Measurements from ENCODE around the gene NSL1. TPM values are rescaled to one million over a fixed set of nuclear protein-coding genes. Genes with fewer than 3 reads are reported as not detected.

The NSL1 gene
- total and polyA plus RNA-seq, 9 of the 15 experiments (the other 6 are each of a cell fraction or from before 2014, with no cell fraction given) = 53.5 to 108 (median 59.1) TPM

DNA sequence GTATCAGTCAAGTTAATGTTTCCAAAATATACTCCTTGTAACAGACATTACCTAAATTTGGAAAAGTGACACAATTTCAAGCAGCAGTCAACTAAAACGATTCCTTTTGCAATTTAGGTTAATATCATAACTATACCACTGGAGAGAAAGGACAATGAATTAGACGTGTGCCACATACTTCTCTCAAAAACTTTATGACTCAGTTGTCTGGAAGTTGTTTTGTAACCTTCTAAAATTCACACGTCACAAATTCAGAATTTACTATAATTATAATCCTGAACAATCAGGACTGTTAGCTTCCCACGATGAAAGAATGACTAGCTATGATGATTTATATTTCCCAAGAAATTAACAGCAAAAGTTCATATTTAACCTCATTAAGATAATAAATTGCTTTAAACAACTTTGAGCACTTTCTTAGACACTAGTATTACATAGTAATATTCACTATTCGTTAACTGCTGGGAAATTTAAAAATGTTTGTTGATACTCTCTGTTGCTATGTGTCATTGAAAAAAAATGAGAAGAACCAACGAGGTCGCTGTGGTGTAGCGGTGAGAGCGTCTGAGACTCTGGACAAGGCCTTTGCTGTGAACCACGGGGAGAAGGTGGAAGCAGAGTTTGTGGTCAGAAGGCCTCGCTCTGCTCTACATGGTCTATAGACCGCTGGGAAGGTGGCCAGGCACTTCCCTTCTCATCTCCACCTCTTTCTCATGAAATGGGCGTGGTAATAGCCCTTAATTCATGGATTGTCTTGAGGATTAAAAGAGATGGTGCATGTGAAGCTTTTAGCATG, 64.0 kb downstream of the NSL1 start:
- Histone ChIP-seq H3K27me3 (ENCODE audit: control insufficient read depth in 2 of 2, insufficient read depth in 2 of 2, low read length in 2 of 2) (no peaks in the 10 kb centered on the region), H3K79me2 (ENCODE audit: control insufficient read depth, insufficient read depth, low read length) (no peaks in the 10 kb centered on the region), H3K27ac (ENCODE audit: extremely low read depth, low read depth, low read length) (no peak overlapping the region), H3K4me1 (replicated peaks in 1 of 2; ENCODE audit: control insufficient read depth in 2 of 2, insufficient read depth in 2 of 2, low read length in 2 of 2) (no peaks in the 10 kb centered on the region; a peak in 1 of 5 replicates), H3K4me3 (no peak overlapping the region), H4K20me1 (replicated peaks; ENCODE audit: control insufficient read depth, insufficient read depth, low read length) (no peaks in the 10 kb centered on the region; the same call in 1 of the 2 replicates), H3K9me1 (ENCODE audit: control insufficient read depth, insufficient read depth, low read length) (no peaks in the 10 kb centered on the region), H3K4me2 (ENCODE audit: insufficient read depth, low read length) (no peak overlapping the region), H3K9me3 (replicated peaks; ENCODE audit: control insufficient read depth, insufficient read depth, low read depth, low read length) (no peaks in the 10 kb centered on the region), H3K9ac (ENCODE audit: insufficient read depth in 1 of 2, low read depth in 2 of 2, low read length in 2 of 2) (no peak overlapping the region), H3K36me3 (ENCODE audit: control insufficient read depth, insufficient read depth, low read length) (peaks cover 4% of the 10 kb centered on the region; the same call in 1 of the 3 replicates), H2AFZ (ENCODE audit: low read depth, low read length) (no peak overlapping the region)
- ChIA-PET CTCF (ENCODE audit: low intra/inter-chr PET ratio) (no interaction called here), POLR2A (interaction anchor here (1.4 kb wide), 1 partner anchor 12 kb away, joined by 3 read pairs; no protein-coding TSS in a partner anchor)
- FAIRE-seq (no peak), ATAC-seq (peak; percentile 33; the same call in 2 of the 3 replicates), DNase-seq (ENCODE audit: extremely low read depth in 1 of 4, low spot score in 3 of 4) (no peak)
- WGBS (ENCODE audit: insufficient coverage, low coverage, missing lambda C conversion rate) = 67% methylated on average over 13 of the region's 13 CpGs
- intact Hi-C loops (cut with micrococcal nuclease) (no loop called here), in situ Hi-C loops (cut with MboI) (no loop called here)
- TF ChIP-seq ZC3H4 (CRISPR knock-in tag; IDR thresholded peaks at IDR 0.05; ENCODE audit: borderline replicate concordance) (no peak), ZC3H11A (IDR thresholded peaks at IDR 0.05; ENCODE audit: low read depth, low read length) (no peak), CEBPB (tag; IDR thresholded peaks at IDR 0.05) (no peak), MAZ (CRISPR knock-in tag; conservative IDR thresholded peaks at IDR 0.05 in 1 of 2, IDR thresholded peaks at IDR 0.05 in 1 of 2) (no peak), PRMT5 (CRISPR knock-in tag; IDR thresholded peaks at IDR 0.05) (no peak), SIN3A (IDR thresholded peaks at IDR 0.05; ENCODE audit: borderline replicate concordance in 2 of 2, control insufficient read depth in 1 of 2, low read depth in 2 of 2, low read length in 2 of 2) (no peak)
- TF ChIP-seq, protein P1, sequence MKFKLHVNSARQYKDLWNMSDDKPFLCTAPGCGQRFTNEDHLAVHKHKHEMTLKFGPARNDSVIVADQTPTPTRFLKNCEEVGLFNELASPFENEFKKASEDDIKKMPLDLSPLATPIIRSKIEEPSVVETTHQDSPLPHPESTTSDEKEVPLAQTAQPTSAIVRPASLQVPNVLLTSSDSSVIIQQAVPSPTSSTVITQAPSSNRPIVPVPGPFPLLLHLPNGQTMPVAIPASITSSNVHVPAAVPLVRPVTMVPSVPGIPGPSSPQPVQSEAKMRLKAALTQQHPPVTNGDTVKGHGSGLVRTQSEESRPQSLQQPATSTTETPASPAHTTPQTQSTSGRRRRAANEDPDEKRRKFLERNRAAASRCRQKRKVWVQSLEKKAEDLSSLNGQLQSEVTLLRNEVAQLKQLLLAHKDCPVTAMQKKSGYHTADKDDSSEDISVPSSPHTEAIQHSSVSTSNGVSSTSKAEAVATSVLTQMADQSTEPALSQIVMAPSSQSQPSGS (CRISPR knock-in tag; IDR thresholded peaks at IDR 0.05) = no peak
- TF ChIP-seq, protein P2, sequence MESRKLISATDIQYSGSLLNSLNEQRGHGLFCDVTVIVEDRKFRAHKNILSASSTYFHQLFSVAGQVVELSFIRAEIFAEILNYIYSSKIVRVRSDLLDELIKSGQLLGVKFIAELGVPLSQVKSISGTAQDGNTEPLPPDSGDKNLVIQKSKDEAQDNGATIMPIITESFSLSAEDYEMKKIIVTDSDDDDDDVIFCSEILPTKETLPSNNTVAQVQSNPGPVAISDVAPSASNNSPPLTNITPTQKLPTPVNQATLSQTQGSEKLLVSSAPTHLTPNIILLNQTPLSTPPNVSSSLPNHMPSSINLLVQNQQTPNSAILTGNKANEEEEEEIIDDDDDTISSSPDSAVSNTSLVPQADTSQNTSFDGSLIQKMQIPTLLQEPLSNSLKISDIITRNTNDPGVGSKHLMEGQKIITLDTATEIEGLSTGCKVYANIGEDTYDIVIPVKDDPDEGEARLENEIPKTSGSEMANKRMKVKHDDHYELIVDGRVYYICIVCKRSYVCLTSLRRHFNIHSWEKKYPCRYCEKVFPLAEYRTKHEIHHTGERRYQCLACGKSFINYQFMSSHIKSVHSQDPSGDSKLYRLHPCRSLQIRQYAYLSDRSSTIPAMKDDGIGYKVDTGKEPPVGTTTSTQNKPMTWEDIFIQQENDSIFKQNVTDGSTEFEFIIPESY (CRISPR knock-in tag; IDR thresholded peaks at IDR 0.05) = peak; percentile 85
- no TSS peak for BruUV-seq (replicated peaks)

Data from K562 (cell line).